Right renal pelvis (tissue), 4 donors: Measurements from ENCODE around the gene CFAP126. TPM values are rescaled to one million over a fixed set of nuclear protein-coding genes. Genes with fewer than 3 reads are reported as not detected.
"Not testable (repeated sequence)": the region's sequence is repeated elsewhere in the genome, so short reads cannot be mapped to it uniquely, and the experiment has no call there.

Experiments
- DNase-seq, 4 donors: peaks; one replicate each; pipeline ENCODE4 v3.0.0-alpha.2; 2013; ENCODE audit warnings: low read depth in 4 of 4, low spot score in 3 of 4, missing footprints in 1 of 4
- polyA plus RNA-seq, 4 donors: library from polyadenylated mRNA; unstranded; fragments of 120-200 nt; gene quantifications; one replicate each; pipeline ENCODE4 v1.2.1, GENCODE V29; 2013; ENCODE audit not compliant: insufficient read length in 4 of 4

Gene CFAP126, protein sequence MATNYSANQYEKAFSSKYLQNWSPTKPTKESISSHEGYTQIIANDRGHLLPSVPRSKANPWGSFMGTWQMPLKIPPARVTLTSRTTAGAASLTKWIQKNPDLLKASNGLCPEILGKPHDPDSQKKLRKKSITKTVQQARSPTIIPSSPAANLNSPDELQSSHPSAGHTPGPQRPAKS
- polyA plus RNA-seq: 10 to 100 TPM; 11.8 to 16.8 (median 13.9) TPM

DNA sequence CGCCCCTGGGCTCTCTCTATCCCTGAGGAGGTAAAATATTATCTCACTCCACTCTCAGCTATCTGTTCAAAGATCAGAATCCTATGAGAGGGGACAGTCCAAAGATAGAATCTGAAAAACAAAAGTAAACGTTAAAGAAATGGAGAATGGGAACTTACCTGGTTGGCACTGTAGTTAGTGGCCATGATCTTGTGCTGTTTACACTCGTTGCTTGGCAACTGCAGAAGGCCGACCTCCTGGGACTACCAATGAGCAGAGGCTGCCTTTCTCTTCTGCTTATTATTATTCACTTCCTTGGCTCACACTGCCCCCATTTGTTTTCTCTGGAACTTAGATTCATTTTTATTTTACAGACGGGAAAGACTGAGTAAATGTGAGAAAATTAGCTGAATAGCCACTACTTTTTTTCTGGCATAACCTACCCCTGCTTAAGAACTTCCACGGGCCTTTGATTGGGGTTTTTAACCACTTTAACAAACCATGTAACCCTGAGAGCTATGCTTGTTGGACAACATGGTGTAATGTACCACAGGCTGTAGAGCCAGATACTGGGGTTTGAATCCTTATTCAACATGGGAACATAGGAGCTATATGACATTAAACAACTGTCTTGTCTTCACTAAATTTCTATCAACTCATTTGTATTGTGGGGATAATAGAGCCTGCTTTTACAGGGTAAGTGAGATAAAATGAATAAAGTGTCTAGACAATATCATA is at the start of gene CFAP126:
Gene CFAP126, minus strand, starts transcription at position 193 of the 717 bp plus-strand sequence. Its CDS starts 8 bp downstream, at position 185.
- peak in 3 of 4 donors; percentile 33 to 57 (median 49) for DNase-seq

DNA sequence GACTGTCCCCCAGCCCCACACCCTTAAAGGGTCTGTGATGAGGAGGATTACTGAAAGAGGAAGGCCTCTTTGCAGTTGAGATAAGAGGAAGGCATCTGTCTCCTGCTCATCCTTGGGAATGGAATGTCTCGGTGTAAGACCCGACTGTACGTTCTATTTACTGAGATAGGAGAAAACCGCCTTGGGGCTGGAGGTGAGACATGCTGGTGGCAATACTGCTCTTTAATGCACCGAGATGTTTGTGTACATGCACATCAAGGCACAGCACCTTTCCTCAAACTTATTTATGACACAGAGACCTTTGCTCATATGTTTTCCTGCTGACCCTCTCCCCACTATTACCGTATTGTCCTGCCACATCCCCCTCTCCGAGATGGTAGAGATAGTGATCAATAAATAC is 45.4 kb upstream of the CFAP126 start:
- not testable (repeated sequence) for DNase-seq

DNA sequence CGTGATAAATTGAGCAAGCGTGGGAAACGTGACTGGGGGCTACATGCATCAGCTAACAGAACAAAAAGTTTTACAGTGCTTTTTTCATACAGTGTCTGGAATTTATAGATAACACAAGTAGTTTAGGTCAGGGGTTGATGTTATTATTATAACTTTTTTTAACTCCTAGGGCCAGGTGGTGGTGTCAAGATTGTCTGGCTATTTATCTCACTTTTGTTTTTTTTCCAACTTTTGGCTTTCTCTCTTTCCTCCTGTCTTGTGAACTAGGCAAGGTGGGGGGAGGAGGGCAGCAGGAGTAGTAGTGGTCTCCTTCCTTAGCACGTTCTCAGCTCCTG is 42.9 kb upstream of the CFAP126 start:
- not testable (repeated sequence) for DNase-seq

DNA sequence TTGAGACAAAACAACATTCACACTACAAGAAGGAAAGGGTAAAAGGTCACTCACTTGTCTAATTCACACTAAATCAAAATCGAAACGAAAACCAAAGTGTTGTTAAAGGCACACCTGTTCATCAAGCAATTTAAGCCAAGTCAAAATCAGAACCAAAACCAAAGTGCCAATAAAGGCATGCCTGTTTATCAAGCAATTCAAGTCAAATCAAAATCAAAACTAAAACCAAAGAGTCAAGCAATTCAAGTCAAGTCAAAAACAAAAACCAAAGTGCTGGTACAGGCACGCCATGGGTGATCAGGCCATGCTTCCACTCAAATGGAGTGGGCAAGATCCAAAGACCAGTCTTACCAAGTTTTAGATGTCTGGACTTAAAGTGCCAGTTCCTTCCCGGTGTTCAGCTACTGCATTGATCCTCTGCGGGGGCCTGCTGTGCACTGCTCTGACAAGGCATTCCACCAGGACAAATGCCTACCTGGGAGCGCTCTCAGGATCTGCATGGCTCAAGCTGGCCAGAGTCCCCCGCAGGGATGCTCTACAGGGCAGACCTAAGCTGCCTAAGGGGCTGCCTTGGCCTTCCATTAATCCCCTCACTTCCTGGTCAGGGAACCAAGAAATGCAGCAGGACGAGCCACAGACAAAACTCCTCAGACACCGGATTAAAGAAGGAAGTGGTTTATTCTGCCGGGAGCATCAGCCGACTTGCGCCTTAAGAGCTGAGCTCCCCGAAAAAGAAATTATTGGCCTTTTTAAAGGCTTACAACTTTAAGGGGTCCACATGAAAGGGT is 42.4 kb upstream of the CFAP126 start:
- DNase-seq: not testable (repeated sequence)

DNA sequence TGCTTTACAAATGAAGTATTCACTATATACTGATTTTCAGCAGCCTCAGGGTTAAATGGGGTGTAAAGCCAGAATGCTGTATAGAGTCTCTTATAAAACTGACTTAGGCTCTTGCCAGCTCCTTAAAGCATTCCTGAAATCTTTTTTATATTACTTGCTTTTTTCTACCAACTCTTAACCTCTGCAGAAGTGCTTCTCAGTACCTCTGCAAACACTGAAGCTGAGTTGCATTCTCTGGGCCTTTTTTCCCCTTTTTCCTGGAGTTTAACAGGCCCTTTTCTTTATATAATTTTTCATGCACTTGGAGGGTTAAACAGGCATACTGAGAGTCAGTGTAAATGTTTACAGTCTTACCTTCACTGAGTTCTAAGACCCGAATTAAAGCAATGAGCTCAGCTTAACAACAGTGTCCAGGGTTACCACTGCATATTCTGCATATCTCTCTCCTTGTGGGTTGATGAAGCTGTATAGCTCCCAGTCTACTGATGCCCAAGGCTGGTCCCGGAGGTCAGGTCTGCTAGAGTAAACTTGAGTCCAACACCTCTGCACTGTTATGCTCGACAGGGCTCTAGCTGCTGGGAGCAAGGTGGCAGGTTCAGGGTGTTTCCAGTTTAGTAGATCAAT is 40.9 kb upstream of the CFAP126 start:
- DNase-seq: no peak

DNA sequence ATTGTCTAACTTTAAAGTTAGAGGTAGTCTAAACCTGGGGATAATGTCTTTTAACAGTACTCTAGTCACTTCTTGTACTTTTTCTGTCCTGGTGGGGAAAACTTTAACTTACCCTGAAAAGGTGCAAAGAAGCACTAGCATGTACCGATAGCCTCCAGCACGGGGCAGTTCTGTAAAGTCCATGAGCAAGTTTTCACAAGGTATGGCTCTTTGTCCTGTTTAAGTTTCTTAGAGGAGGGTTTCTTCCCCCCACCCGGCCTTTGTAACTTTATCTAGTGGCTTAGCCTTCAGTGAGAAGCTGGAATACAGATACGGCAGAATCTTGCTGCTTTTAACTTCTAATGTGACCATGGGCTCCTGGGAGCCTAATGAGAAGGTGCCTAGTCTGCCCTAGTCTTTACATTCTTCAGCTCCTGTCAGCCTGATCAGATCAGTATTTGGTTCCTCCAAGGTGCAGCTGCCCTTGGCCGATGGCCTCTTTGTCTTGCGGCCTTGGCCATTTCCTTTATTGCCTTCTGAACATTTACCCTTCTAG is 39.8 kb upstream of the CFAP126 start:
- DNase-seq: no peak

DNA sequence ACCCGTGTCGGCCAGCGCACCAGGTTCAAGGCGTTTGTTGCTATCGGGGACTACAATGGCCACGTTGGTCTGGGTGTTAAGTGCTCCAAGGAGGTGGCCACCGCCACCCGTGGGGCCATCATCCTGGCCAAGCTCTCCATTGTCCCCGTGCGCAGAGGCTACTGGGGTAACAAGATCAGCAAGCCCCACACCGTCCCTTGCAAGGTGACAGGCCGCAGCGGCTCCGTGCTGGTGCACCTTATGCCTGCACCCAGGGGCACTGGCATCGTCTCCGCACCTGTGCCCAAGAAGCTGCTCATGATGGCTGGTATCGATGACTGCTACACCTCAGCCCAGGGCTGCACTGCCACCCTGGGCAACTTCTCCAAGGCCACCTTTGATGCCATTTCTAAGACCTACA is 38.9 kb upstream of the CFAP126 start:
- not testable (repeated sequence) for DNase-seq

DNA sequence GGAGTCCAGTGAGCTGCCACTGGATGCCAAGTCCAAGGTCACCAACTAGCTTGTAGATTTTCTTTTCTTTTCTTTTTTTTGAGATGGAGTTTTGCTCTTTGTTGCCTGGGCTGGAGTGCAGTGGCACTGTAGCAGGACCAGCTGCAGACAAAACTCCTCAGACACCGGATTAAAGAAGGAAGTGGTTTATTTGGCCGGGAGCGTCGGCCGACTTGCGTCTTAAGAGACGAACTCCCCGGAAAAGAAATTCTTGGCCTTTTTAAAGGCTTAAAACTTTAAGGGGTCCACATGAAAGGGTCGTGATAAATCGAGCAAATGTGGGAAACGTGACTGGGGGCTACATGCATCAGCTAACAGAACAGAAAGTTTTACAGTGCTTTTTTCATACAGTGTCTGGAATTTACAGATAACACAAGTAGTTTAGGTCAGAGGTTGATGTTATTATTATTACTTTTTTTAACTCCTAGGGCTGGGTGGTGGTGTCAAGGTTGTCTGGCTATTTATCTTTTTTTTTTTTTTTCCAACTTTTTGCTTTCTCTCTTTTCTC is 36.4 kb upstream of the CFAP126 start:
- no peak for DNase-seq

DNA sequence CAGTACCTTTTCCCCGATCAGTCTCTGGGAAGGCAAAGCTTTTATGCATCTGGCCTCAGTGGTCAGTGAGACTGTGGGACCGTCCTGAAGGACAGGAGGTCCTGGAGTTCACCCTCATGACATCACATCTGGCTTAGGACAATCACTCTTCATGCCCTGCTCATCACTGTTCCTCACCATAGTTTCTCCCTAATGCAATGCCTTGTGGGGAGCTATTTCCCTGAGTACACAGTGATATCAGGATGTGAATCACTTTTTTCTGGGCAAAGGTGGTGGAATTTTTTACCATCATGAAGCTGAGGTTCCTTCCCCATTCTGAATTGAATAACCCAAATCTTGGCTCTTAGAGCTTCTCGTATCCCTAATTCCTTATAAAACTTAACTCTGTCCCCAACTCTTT is 34.8 kb upstream of the CFAP126 start:
- DNase-seq: no peak

DNA sequence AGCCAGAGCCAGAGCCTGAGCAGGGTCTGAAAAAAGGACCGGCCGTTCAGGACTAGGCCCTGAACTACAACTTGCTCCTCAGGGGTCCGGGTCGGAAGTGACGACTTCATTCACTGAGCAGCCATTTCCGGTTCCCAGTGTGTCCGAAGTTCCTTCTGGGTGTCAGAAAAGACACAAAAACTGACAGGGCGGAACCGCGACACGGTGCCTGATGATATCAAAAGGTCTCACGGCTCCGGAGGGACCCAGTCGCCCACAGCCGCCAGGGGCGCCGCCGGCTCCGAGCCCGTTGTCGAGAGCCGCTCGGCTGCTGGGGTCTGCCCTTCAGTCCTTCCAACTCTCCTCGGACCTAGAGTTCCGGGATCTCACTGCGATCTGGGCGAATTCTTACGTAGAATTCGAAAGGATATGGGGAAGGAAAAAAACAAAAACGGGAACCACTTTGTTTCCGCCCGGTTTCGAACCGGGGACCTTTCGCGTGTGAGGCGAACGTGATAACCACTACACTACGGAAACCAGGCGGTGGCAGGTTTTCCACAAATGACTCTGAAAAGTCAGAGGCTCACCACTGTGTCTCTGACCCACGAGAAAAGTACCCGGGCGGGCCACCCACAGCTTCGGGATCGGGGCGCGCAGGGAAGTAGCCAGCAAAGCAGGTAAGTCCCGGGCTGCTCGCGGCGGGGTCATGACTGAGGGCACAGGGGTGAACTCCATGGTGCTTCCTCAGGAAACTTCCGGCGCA is 31.8 kb upstream of the CFAP126 start:
- DNase-seq: peak; percentile 83 to 85 (median 84)

DNA sequence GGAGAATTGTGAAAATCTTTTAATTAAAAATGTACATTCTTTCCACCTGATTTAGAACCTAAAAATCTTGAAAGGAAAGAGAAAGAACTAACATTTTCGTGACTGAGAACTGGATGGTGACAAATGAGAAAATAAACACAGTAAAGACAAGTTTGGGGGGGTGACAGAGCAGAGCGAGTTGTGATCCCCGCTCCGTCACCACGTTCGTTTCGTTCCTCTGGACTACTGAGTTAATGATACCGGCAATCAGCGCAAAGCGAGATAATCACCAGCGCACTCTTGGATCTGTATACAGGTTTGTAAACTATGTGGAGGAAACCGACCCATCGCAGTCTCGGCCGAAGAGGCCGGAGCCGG is 31.2 kb upstream of the CFAP126 start:
- DNase-seq: no peak

DNA sequence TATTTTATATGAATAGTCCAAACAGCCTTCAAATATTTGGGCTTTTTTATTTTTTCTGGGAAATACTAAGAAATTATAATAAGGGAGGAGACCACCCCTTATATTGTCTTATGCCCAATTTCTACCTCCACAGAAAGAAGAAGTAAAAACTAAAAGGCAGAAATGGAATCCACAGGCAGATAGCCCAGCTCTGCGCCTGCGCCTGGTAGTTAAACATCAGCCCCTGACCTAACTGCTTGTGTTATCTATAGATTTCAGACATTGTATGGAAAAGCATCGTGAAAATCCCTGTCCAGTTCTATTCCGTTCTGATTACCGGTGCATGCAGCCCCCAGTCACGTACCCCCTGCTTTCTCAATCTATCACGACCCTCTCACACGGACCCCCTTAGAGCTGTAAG is 29.4 kb upstream of the CFAP126 start:
- DNase-seq: not testable (repeated sequence)

DNA sequence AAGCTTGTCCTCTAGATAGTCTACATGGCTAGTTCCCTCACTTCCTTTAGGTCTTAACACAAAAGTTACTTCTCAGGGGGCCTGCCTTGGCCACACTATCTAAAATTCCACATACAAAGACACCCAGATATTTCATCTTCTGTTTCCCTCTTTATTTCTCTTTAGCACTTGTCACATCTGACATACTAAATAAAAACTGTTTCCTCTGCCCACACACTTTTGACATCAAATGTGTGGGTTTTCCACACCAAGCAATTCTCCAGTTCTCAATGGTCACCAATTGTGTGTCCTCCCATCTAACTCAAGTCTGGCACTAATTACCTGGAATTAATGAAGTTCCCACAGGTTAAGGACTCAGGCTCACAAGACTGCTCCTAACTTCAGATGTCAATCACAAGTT is 25.5 kb upstream of the CFAP126 start:
- DNase-seq: no peak

DNA sequence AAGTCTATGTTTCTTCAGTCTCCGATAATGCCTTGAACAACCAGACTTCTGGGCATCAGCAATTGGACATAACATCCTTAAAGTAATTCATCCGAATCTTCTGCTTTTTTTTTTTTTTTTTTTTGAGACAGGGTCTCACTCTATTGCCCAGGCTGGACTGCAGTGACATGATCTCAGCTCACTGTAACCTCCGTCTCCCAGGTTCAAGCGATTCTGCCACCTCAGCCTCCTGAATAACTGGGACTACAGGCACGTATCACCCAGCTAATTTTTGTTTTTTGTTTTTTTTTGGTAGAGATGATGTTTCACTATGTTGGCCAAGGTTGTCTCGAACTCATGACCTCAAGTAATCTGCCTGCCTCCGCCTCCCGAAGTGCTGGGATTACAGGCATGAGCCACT is 23.9 kb upstream of the CFAP126 start:
- no peak for DNase-seq

DNA sequence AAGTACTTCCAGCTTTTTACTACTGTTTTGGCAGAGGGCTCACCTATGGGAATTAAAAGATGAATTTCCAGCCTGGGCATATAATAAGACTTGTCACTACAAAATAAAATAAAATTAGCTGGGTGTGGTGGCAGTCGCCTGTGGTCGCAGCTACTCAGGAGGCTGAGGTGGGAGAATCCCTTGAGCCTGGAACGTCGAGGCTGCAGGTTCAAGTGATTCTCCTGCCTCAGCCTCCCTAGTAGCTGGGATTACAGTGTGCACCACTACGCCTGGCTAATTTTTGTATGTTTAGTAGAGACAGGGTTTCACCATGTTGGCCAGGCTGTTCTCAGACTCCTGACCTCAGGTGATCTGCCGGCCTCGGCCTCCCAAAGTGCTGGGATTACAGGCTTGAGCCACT is 23.5 kb upstream of the CFAP126 start:
- not testable (repeated sequence) for DNase-seq

DNA sequence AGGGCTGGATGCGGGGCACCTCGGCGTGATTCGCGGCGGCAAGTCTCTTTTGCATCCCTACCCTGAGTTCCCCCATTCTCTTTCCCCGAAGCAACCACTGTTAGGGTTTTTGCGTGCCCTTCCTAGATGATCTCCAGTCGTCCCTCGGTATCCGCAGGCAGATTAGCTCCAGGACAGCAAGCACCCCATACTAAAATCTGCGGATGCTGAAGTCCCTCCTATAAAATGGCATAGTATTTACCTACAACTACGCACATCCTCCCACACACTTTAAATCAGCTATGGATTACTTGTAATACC is 22.8 kb upstream of the CFAP126 start:
- no peak for DNase-seq

DNA sequence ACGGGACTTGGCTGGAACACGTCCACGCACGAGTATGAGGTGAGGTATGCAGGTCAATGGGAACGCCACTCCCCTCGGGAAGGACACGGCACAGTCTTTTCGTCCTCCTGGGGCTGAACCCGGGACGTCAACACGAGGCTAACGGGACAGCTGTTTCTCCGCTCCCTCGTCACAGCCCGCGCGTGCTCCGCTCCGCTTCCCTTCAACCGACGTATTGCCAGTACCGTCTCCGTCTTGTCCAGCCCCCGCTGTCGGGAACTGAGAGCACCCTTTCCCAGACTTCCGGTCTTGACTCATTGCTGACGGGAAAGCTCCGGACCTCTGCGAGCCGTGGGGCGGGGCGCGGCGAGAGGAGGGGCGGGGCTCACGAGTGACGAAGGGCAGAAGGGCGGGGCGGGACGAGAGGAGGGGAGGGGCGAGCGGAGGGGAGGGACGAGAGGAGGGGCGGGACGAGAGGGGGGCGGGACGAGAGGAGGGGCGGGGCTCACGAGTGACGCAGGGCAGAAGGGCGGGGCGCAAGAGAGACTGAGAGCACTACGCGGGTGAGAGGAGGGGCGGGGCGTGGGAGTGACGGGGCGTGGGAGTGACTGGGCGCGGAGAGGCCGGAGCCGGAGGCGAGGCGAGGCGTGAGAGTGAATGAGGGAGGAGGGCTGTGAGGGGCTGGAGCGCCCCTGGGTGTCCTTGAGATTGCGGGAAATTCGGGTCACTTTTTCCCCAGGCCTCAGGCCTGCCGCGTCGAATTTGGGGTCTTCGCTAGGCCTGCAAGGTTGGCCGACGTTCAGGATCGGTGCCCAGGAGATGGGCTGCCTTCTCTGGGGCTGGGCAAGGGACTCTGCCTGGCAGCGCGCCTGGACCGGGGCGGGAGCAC is 22.2 kb upstream of the CFAP126 start:
- peak; percentile 86 to 91 (median 90) for DNase-seq

DNA sequence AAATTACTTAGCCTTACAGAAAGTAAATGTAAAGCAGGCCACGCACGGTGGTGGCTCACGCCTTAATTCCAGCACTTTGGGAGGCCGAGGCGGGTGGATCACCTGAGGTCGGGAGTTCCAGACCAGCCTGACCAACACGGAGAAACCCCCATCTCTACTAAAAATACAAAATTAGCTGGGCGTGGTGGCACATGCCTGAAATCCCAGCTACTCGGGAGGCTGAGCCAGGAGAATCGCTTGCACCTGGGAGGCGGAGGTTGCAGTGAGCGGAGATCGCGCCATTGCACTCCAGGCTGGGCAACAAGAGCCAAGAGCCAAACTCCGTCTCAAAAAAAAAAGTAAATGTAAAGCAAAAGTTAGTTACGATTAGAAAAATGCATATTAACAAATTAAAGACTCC is 21.5 kb upstream of the CFAP126 start:
- DNase-seq: not testable (repeated sequence)

DNA sequence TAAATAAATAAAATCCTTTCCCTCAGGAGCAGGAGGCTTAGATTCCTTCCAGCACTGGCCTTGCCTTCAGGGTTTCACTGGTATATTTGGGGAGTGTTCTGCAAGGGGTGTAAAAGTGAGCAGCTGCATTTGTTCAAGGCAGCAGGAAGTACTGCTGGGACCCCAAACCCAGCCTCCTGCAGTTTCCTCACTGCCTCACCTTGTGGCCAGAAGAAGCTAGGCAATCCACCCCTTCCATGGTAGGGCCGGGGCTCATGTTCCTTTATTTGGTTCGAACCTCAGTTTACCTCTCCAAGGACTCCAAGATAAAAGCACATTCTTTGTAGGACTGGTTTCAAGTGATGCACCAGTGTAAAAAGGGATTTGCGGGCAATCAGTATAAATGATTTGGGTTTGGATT is 21.0 kb upstream of the CFAP126 start:
- no peak for DNase-seq
